ENCODE data around the gene TMED9.

Gene TMED9

DNA sequence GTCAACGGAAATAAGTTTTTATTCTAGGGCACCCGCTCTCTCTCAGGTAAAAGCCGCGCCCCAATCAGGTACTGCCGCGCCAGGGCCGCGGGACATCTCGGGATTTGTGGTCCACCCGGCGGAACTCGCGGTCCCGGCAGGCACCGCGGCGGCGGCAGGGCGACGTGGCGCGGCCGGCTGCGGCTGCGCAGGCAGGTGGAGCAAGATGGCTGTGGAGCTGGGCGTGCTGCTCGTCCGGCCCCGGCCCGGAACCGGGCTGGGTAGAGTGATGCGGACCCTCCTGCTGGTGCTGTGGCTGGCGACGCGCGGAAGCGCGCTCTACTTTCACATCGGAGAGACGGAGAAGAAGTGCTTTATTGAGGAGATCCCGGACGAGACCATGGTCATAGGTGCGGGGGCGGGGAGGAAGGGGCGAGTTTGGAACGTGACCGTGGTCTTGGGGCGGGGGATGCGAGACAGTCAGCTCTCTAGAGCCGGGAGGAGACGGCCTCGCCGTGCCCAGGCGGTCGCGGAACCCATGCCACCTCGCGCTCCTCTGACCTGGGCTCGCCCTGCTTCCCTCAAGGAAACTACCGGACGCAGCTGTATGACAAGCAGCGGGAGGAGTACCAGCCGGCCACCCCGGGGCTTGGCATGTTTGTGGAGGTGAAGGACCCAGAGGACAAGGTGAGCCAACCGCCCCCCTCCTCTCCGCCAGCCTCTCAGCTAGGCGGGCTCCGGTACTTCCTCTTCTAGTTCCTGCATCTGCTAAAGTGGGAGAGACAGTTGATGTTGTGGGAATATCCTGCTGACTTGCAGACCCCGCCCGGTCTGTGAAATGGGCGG lies at the start of gene TMED9:
Gene TMED9 (plus strand): TSS at position 194 of the 825 bp plus-strand sequence. CDS start 12 bp downstream, at position 206.
- Histone ChIP-seq H3K27me3 (ENCODE audit: insufficient read depth, poor library complexity, severe bottlenecking) (no peaks in the 10 kb centered on the region), H3K4me3 (ENCODE audit: severe bottlenecking) (peak within 1 kb of the TSS; percentile 78), H3K9me3 (ENCODE audit: severe bottlenecking) (no peaks in the 10 kb centered on the region), H3K36me3 (ENCODE audit: low read depth) (peaks cover 39% of the 10 kb centered on the region), H3K27ac (ENCODE audit: poor library complexity, severe bottlenecking) (peak within 1 kb of the TSS; percentile 40), H3K4me1 (ENCODE audit: insufficient read depth, poor library complexity, severe bottlenecking) (peaks cover 4% of the 10 kb centered on the region)
- DNase-seq (ENCODE audit: low spot score) = peak; percentile 95
- TF ChIP-seq, protein P1, sequence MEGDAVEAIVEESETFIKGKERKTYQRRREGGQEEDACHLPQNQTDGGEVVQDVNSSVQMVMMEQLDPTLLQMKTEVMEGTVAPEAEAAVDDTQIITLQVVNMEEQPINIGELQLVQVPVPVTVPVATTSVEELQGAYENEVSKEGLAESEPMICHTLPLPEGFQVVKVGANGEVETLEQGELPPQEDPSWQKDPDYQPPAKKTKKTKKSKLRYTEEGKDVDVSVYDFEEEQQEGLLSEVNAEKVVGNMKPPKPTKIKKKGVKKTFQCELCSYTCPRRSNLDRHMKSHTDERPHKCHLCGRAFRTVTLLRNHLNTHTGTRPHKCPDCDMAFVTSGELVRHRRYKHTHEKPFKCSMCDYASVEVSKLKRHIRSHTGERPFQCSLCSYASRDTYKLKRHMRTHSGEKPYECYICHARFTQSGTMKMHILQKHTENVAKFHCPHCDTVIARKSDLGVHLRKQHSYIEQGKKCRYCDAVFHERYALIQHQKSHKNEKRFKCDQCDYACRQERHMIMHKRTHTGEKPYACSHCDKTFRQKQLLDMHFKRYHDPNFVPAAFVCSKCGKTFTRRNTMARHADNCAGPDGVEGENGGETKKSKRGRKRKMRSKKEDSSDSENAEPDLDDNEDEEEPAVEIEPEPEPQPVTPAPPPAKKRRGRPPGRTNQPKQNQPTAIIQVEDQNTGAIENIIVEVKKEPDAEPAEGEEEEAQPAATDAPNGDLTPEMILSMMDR (IDR thresholded peaks at IDR 0.05; ENCODE audit: poor library complexity, severe bottlenecking) = no peak
- peak; percentile 99 for ATAC-seq (ENCODE audit: low read depth)

DNA sequence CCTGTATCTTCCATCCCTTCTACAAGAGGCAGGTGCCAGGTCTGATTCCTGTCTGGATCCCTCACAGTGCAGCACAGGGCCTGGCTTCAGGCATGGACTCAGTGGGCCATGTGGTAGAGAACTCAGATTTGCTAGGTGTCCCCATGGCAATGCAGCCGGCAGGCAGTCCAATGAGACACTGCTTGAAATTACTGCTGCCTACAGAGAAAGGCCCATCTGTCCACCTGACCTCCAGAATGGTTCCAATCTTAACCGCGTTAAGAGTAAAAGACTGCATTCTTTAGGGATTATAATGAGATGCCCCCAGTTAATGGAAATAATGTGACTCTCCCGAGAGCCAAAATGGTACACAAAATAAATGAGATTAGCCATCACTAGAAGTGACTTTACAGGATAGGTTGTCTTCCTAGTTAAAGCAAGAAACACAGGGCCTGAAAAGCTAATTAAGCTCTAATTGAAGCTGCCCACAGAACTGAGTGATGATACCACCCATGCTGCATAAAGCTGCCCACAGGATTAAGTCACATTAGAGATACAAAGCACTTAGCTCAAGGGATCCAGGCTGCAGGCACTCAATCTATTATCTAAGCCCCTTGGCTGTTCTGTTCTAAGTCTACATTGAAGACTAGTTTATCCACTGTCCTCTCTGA lies 49.1 kb upstream of the TMED9 start:
- no peak overlapping the region for H3K27ac ChIP-seq (ENCODE audit: poor library complexity, severe bottlenecking)
- no peak for ATAC-seq (ENCODE audit: low read depth)

GRCh38 chr5:177545487-177546257 lies 46.3 kb upstream of the TMED9 start:
- Histone ChIP-seq H3K36me3 (ENCODE audit: low read depth) (peaks cover 31% of the 10 kb centered on the region), H3K27me3 (ENCODE audit: insufficient read depth, poor library complexity, severe bottlenecking) (no peaks in the 10 kb centered on the region), H3K4me3 (ENCODE audit: severe bottlenecking) (no peak overlapping the region), H3K4me1 (ENCODE audit: insufficient read depth, poor library complexity, severe bottlenecking) (peaks cover 31% of the 10 kb centered on the region), H3K27ac (ENCODE audit: poor library complexity, severe bottlenecking) (peak overlapping the region; percentile 66), H3K9me3 (ENCODE audit: severe bottlenecking) (no peaks in the 10 kb centered on the region)
- ATAC-seq (ENCODE audit: low read depth) (no peak), DNase-seq (ENCODE audit: low spot score) (no peak)
- TF ChIP-seq, protein P1 (IDR thresholded peaks at IDR 0.05; ENCODE audit: poor library complexity, severe bottlenecking) = no peak

More for the DNA sequence above, 49.1 kb upstream of the TMED9 start:
- Histone ChIP-seq H3K9me3 (ENCODE audit: severe bottlenecking) (no peaks in the 10 kb centered on the region), H3K4me1 (ENCODE audit: insufficient read depth, poor library complexity, severe bottlenecking) (peaks cover 40% of the 10 kb centered on the region), H3K36me3 (ENCODE audit: low read depth) (peaks cover 42% of the 10 kb centered on the region), H3K27me3 (ENCODE audit: insufficient read depth, poor library complexity, severe bottlenecking) (no peaks in the 10 kb centered on the region), H3K4me3 (ENCODE audit: severe bottlenecking) (no peak overlapping the region)
- no peak for DNase-seq (ENCODE audit: low spot score)
- TF ChIP-seq, protein P1 (IDR thresholded peaks at IDR 0.05; ENCODE audit: poor library complexity, severe bottlenecking) = no peak

DNA sequence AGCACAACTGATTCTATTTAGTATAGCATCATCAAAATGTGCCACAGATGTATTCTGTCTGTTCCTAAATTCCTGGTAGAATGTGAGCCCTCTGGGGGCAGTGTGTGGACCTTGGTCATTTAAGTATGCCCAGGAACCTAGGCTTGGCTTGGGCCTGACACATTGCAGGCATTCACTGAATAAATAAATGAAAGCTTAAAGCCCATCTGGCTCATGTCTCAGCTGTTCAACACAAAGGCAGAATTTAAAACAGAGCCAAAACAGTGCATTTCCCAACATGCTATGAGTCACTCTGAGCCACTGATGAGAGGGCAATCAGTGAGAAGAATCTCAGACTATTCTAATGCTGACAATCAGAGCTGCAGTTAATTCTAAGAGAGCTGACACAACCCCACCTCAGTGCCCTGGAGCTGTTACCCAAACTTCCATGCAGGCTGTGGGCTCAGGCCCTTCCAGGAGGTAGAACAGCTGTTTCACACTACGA lies 45.7 kb upstream of the TMED9 start:
- no peaks in the 10 kb centered on the region for H3K27me3 ChIP-seq (ENCODE audit: insufficient read depth, poor library complexity, severe bottlenecking)
- peak; percentile 98 for ATAC-seq (ENCODE audit: low read depth)
- H3K4me1 ChIP-seq (ENCODE audit: insufficient read depth, poor library complexity, severe bottlenecking) = peaks cover 26% of the 10 kb centered on the region
- peaks cover 35% of the 10 kb centered on the region for H3K36me3 ChIP-seq (ENCODE audit: low read depth)
- peak overlapping the region; percentile 66 for H3K27ac ChIP-seq (ENCODE audit: poor library complexity, severe bottlenecking)
- no peaks in the 10 kb centered on the region for H3K9me3 ChIP-seq (ENCODE audit: severe bottlenecking)
- no peak overlapping the region for H3K4me3 ChIP-seq (ENCODE audit: severe bottlenecking)
- DNase-seq (ENCODE audit: low spot score) = peak; percentile 90
- TF ChIP-seq, protein P1 (IDR thresholded peaks at IDR 0.05; ENCODE audit: poor library complexity, severe bottlenecking) = peak; percentile 47
